NCI-H226 (cell line): ENCODE data around the gene RHOT1.
"Not testable (repeated sequence)": the region's sequence is repeated elsewhere in the genome, so short reads cannot be mapped to it uniquely, and the experiment has no call there.

ENCODE experiments used
- DNase-seq: peaks from one replicate; pipeline ENCODE4 v3.0.0-alpha.2; 2015

RHOT1 gene

GRCh38 chr17:32124985-32125847, 17.1 kb upstream of the RHOT1 start:
- peak; percentile 69 for DNase-seq

- no peak for DNase-seq
Observed at GRCh38 chr17:32125848-32126153, 16.5 kb upstream of the RHOT1 start.

GRCh38 chr17:32126325-32126724, 16.0 kb upstream of the RHOT1 start:
- no peak for DNase-seq

- no peak for DNase-seq
Observed at GRCh38 chr17:32126746-32127145, 15.6 kb upstream of the RHOT1 start.

- DNase-seq, result peak; percentile 76
Observed at GRCh38 chr17:32127158-32127897, 15.0 kb upstream of the RHOT1 start.

- not testable (repeated sequence) for DNase-seq
Observed at GRCh38 chr17:32128470-32128869, 13.8 kb upstream of the RHOT1 start.

GRCh38 chr17:32135497-32136117, 6.7 kb upstream of the RHOT1 start:
- DNase-seq, result not testable (repeated sequence)

- DNase-seq, result peak; percentile 49
Observed at GRCh38 chr17:32136856-32137255, 5.4 kb upstream of the RHOT1 start.

GRCh38 chr17:32139504-32139903, 2.8 kb upstream of the RHOT1 start:
- not testable (repeated sequence) for DNase-seq

GRCh38 chr17:32141258-32141657, 1.0 kb upstream of the RHOT1 start:
- DNase-seq, result peak; percentile 84

GRCh38 chr17:32141679-32142037, 644 bp upstream of the RHOT1 start:
- no peak for DNase-seq

- DNase-seq, result peak; percentile 73
Observed at GRCh38 chr17:32142857-32143526, 690 bp downstream of the RHOT1 start.

GRCh38 chr17:32143527-32143870, 1.2 kb downstream of the RHOT1 start:
- DNase-seq, result no peak

GRCh38 chr17:32144442-32144841, 2.1 kb downstream of the RHOT1 start:
- DNase-seq, result not testable (repeated sequence)

- DNase-seq, result no peak
Observed at GRCh38 chr17:32148351-32148750, 6.0 kb downstream of the RHOT1 start.

GRCh38 chr17:32150358-32150757, 8.1 kb downstream of the RHOT1 start:
- no peak for DNase-seq

- no peak for DNase-seq
Observed at GRCh38 chr17:32152130-32152529, 9.8 kb downstream of the RHOT1 start.

GRCh38 chr17:32155896-32156295, 13.6 kb downstream of the RHOT1 start:
- no peak for DNase-seq

- DNase-seq, result no peak
Observed at GRCh38 chr17:32156656-32157055, 14.4 kb downstream of the RHOT1 start.

GRCh38 chr17:32157225-32157624, 14.9 kb downstream of the RHOT1 start:
- DNase-seq, result peak; percentile 26

GRCh38 chr17:32158870-32159585, 16.7 kb downstream of the RHOT1 start:
- DNase-seq, result no peak

- no peak for DNase-seq
Observed at GRCh38 chr17:32159586-32160438, 17.5 kb downstream of the RHOT1 start.
